B cell (primary cell): ENCODE results near the gene LITAFD. TPM values are rescaled to one million over a fixed set of nuclear protein-coding genes. Genes with fewer than 3 reads are reported as not detected.
"Not testable (repeated sequence)": the region's sequence is repeated elsewhere in the genome, so short reads cannot be mapped to it uniquely, and the experiment has no call there.

Source experiments
- ATAC-seq: fragments of 200-7000 bp; cut with Tn5 transposase; one replicate; pipeline ENCODE4 v1.10.0; 2021; ENCODE audit warnings: low read depth, mild to moderate bottlenecking, moderate number of reproducible peaks, moderate library complexity
- CTCF ChIA-PET: fragments of 350-600 bp; sonication (Branson Sonifier 250); formaldehyde crosslinking; loops from one replicate; lab custom pipeline; 2021; ENCODE audit warnings: antibody characterized with exemption, inconsistent platforms; lab: Charles Lee
- POLR2A ChIA-PET: fragments of 350-600 bp; sonication (Branson Sonifier 250); formaldehyde crosslinking; loops from one replicate; lab custom pipeline; 2021; ENCODE audit warnings: antibody characterized with exemption; lab: Charles Lee
- DNase-seq: peaks from one replicate; pipeline ENCODE4 v3.0.0; 2013
- H2AFZ ChIP-seq: 2 replicates; pipeline ENCODE4 v1.6.1; 2012; ENCODE audit warnings: mild to moderate bottlenecking, low read depth, low read length; ENCODE audit not compliant: insufficient read depth, poor library complexity, severe bottlenecking
- H3K27ac ChIP-seq, 2 donors: 1 replicate in 1 of 2; 2 replicates in 1 of 2; pipeline ENCODE4 v1.5.1; 2012 to 2013; ENCODE audit warnings: low read length in 2 of 2, mild to moderate bottlenecking in 2 of 2, moderate library complexity in 1 of 2
- H3K27me3 ChIP-seq, 4 experiments: fragments of 200-600 bp in 1 of 4; sonication (generic) in 1 of 4; replicated peaks in 1 of 4; 1 replicate in 2 of 4; 2 replicates in 2 of 4; pipeline versions ENCODE4 v1.6.1 to v1.7.0; 2013 to 2016; ENCODE audit warnings: low read length in 3 of 4, mild to moderate bottlenecking in 2 of 4, mixed read lengths in 1 of 4, moderate library complexity in 1 of 4; ENCODE audit not compliant: insufficient read depth in 4 of 4, control insufficient read depth in 3 of 4; ENCODE audit errors: control extremely low read depth in 1 of 4
- H3K36me3 ChIP-seq, 2 experiments: replicated peaks in 1 of 2; 1 replicate in 1 of 2; 2 replicates in 1 of 2; pipeline versions ENCODE4 v1.6.1 to v1.7.1; 2013; ENCODE audit warnings: low read length in 1 of 2; ENCODE audit not compliant: insufficient read depth in 2 of 2, control insufficient read depth in 1 of 2; ENCODE audit errors: control extremely low read depth in 1 of 2, extremely low read depth in 1 of 2
- H3K4me1 ChIP-seq, 2 donors: fragments of 200-600 bp in 1 of 2; sonication (generic) in 1 of 2; 1 replicate in 1 of 2; 2 replicates in 1 of 2; pipeline versions ENCODE4 v1.5.1 to v1.6.1; 2013 to 2017; ENCODE audit warnings: low read length in 2 of 2; ENCODE audit not compliant: control insufficient read depth in 2 of 2, insufficient read depth in 2 of 2
- H3K4me2 ChIP-seq: replicated peaks from 2 replicates; pipeline ENCODE3; 2012; ENCODE audit warnings: mild to moderate bottlenecking, low read depth, low read length; ENCODE audit not compliant: poor library complexity, severe bottlenecking
- H3K4me3 ChIP-seq, 5 experiments: fragments of 200-600 bp in 1 of 5; sonication (generic) in 1 of 5; 1 replicate in 3 of 5; 2 replicates in 2 of 5; pipeline versions ENCODE4 v1.5.1 to v1.7.0; 2011 to 2016; ENCODE audit warnings: low read length in 4 of 5, mild to moderate bottlenecking in 4 of 5, low read depth in 2 of 5, control low read depth in 1 of 5, moderate library complexity in 1 of 5; ENCODE audit not compliant: insufficient read depth in 1 of 5; ENCODE audit errors: control extremely low read depth in 1 of 5, extremely low read depth in 1 of 5
- H3K79me2 ChIP-seq: fragments of 200-600 bp; sonication (generic); one replicate; pipeline ENCODE4 v1.6.0; 2016; ENCODE audit warnings: low read length; ENCODE audit not compliant: control insufficient read depth, insufficient read depth
- H3K9ac ChIP-seq: fragments of 200-600 bp; sonication (generic); 2 replicates; pipeline ENCODE4 v1.6.1; 2017; ENCODE audit warnings: mild to moderate bottlenecking, low read length, moderate library complexity
- H3K9me3 ChIP-seq, 3 donors: one replicate each; pipeline versions ENCODE4 v1.6.1 to v1.7.1; 2013; ENCODE audit warnings: low read length in 2 of 3; ENCODE audit not compliant: control insufficient read depth in 2 of 3, insufficient read depth in 1 of 3; ENCODE audit errors: control extremely low read depth in 1 of 3
- H4K20me1 ChIP-seq: 2 replicates; pipeline ENCODE4 v1.6.0; 2012; ENCODE audit warnings: mild to moderate bottlenecking, low read length; ENCODE audit not compliant: insufficient read depth, control insufficient read depth, poor library complexity, severe bottlenecking
- H3K27ac Mint-ChIP-seq: one replicate; pipeline ENCODE4 v1.8.0; 2021; ENCODE audit warnings: mixed read lengths
- H3K27me3 Mint-ChIP-seq: one replicate; pipeline ENCODE4 v1.8.0; 2021; ENCODE audit warnings: mixed read lengths
- H3K4me1 Mint-ChIP-seq: one replicate; pipeline ENCODE4 v1.8.0; 2021; ENCODE audit warnings: mixed read lengths
- H3K4me3 Mint-ChIP-seq: one replicate; pipeline ENCODE4 v1.8.0; 2021; ENCODE audit warnings: mixed read lengths
- H3K9me3 Mint-ChIP-seq: one replicate; pipeline ENCODE4 v1.8.0; 2022; ENCODE audit warnings: mixed read lengths; ENCODE audit not compliant: insufficient read depth
- EZH2 ChIP-seq: IDR thresholded peaks from 2 replicates; pipeline ENCODE4 v1.6.1; 2012; ENCODE audit warnings: borderline replicate concordance, low read depth, mild to moderate bottlenecking, moderate library complexity, low read length; ENCODE audit not compliant: insufficient read depth, poor library complexity, severe bottlenecking
- WGBS: methylation state at CpG from one replicate; pipeline ENCODE4 v1.1.5; 2013; ENCODE audit warnings: missing lambda C conversion rate; ENCODE audit not compliant: insufficient coverage; 5-methylcytosine and 5-hydroxymethylcytosine counted together
- intact Hi-C: fragments of 100-400 bp; cut with micrococcal nuclease; formaldehyde crosslinking; loops from one replicate; pipeline ENCODE4 v1.10.0; 2022
- polyA plus RNA-seq: library from polyadenylated mRNA; depleted of rRNA; stranded (reverse); fragments of >200 nt; gene quantifications from 2 replicates; pipeline ENCODE4 v1.2.3, GENCODE V29; 2012
- total RNA-seq, 2 donors: library from RNA; stranded (reverse); fragments of 120-200 nt in 1 of 2; gene quantifications; 1 replicate in 1 of 2; 2 replicates in 1 of 2; pipeline versions ENCODE4 v1.2.3 to v1.2.4, GENCODE V29; 2013 to 2022
- TF ChIP-seq, protein P1 (sequence below): fragments of 200-600 bp; IDR thresholded peaks from one replicate; pipeline ENCODE4 v1.8.0; 2022; ENCODE audit warnings: antibody characterized with exemption, mild to moderate bottlenecking

Gene LITAFD
- total and polyA plus RNA-seq, 2 donors (not counting 1 experiment from before 2014, with no cell fraction given), result not detected

DNA sequence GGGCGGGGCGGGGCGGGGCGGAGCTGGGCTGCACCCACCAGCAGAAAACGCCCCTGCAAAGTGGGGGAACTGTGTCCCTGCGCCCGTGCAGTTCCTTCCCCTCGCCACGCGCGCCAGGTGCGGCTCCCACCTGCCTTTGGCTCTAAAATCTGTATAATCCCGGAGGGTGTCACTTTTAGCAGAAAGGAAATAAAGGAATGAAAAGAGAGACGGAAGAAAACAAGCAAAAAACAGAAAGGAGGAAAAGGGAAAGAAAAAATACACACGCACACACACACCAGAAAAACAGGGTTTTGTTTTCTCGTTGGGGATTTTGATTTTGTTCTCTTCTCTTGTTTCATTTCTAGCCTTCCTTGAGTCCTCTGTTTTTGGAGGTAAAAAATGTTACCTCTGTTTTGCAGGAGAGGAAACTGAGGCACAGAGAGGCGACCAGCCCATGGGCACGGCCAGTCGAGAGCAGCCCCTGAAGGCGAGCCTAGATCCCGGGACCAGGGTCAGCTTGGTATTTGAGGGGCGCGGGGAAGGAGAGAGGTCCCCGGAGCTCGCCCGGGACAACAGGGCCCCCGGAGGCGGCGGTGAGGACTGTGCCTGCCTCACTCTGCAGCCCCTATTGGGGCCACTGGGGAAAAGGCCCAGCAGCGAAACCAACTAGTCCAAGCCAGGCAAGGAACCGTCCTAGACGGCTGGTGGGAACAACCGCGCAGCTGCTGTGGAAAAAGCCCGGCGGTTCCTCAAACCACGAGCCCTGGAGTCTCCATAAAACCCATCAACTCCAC, 12.8 kb upstream of the LITAFD start:
- ChIA-PET POLR2A (interaction anchor here (0.6 to 1.5 kb wide), 8 partner anchors 22 to 1875 kb away, joined by 3 to 9 read pairs (median 4); partner anchors contain the start of genes HAPSTR1, PMM2 and TMEM186), CTCF (interaction anchor here (0.6 to 3.8 kb wide), 8 partner anchors 11 to 297 kb away, joined by 3 to 42 read pairs (median 4); partner anchors contain the start of genes LITAFD, PMM2 and TMEM186)
- peak overlapping the region; percentile 99 for H3K4me2 ChIP-seq
- no peak overlapping the region for H3K27ac ChIP-seq
- H3K9me3 ChIP-seq, result no peaks in the 10 kb centered on the region
- H3K27me3 ChIP-seq, result no peaks in the 10 kb centered on the region
- H3K9ac ChIP-seq, result peak overlapping the region; percentile 62
- 18% methylated on average over 31 of the region's 37 CpGs for WGBS
- peaks cover 41% of the 10 kb centered on the region for H3K79me2 ChIP-seq
- Mint-ChIP-seq H3K27me3 (no peaks in the 10 kb centered on the region), H3K4me1 (peaks cover 49% of the 10 kb centered on the region), H3K9me3 (no peaks in the 10 kb centered on the region), H3K27ac (peak overlapping the region; percentile 92), H3K4me3 (peak overlapping the region; percentile 94)
- no peaks in the 10 kb centered on the region for H3K36me3 ChIP-seq
- TF ChIP-seq EZH2, result no peak
- TF ChIP-seq, protein P1, sequence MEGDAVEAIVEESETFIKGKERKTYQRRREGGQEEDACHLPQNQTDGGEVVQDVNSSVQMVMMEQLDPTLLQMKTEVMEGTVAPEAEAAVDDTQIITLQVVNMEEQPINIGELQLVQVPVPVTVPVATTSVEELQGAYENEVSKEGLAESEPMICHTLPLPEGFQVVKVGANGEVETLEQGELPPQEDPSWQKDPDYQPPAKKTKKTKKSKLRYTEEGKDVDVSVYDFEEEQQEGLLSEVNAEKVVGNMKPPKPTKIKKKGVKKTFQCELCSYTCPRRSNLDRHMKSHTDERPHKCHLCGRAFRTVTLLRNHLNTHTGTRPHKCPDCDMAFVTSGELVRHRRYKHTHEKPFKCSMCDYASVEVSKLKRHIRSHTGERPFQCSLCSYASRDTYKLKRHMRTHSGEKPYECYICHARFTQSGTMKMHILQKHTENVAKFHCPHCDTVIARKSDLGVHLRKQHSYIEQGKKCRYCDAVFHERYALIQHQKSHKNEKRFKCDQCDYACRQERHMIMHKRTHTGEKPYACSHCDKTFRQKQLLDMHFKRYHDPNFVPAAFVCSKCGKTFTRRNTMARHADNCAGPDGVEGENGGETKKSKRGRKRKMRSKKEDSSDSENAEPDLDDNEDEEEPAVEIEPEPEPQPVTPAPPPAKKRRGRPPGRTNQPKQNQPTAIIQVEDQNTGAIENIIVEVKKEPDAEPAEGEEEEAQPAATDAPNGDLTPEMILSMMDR, result no peak
- peaks cover 32 to 62% of the 10 kb centered on the region in 2 donors for H3K4me1 ChIP-seq
- intact Hi-C loops, result loop anchor here (1.0 to 5.0 kb wide), 7 partner anchors 22 to 1873 kb away; partner anchors contain the start of genes ABAT, HAPSTR1, NUBP1 and PMM2
- peaks cover 38% of the 10 kb centered on the region for H4K20me1 ChIP-seq
- peak; percentile 34 for DNase-seq
- H2AFZ ChIP-seq, result peak overlapping the region; percentile 59
- ATAC-seq, result no peak
- H3K4me3 ChIP-seq, result peak overlapping the region; percentile 59 to 89 (median 77)

GRCh38 chr16:8869988-8870241, 12.2 kb upstream of the LITAFD start:
- H3K27me3 ChIP-seq, H3K27me3 Mint-ChIP-seq, H3K4me3 ChIP-seq, H3K9me3 ChIP-seq, DNase-seq, H3K9me3 Mint-ChIP-seq, H3K36me3 ChIP-seq, H3K27ac ChIP-seq, ATAC-seq: not testable (repeated sequence)
- H2AFZ ChIP-seq, result peak overlapping the region; percentile 59
- Mint-ChIP-seq H3K27ac (peak overlapping the region; percentile 92), H3K4me1 (peaks cover 48% of the 10 kb centered on the region), H3K4me3 (peak overlapping the region; percentile 94)
- ChIA-PET POLR2A (interaction anchor here (2.3 kb wide), 1 partner anchor 10 kb away, joined by 11 read pairs; no protein-coding TSS in a partner anchor), CTCF (interaction anchor here (0.7 to 3.8 kb wide), 3 partner anchors 9 to 72 kb away, joined by 4 to 42 read pairs (median 4); partner anchors contain the start of genes LITAFD, PMM2 and TMEM186)
- H3K9ac ChIP-seq, result peak overlapping the region; percentile 62
- H3K4me2 ChIP-seq, result peak overlapping the region; percentile 99
- WGBS, result 95% methylated on average over 10 of the region's 10 CpGs
- peaks cover 26 to 57% of the 10 kb centered on the region in 2 donors for H3K4me1 ChIP-seq
- peaks cover 36% of the 10 kb centered on the region for H3K79me2 ChIP-seq
- peaks cover 33% of the 10 kb centered on the region for H4K20me1 ChIP-seq
- intact Hi-C loops, result loop anchor here (1.0 to 5.0 kb wide), 7 partner anchors 21 to 1872 kb away; partner anchors contain the start of genes ABAT, HAPSTR1, NUBP1 and PMM2
